Smooth muscle cell of bladder (primary cell): Measurements from ENCODE around the gene STK26. TPM values are rescaled to one million over a fixed set of nuclear protein-coding genes. Genes with fewer than 3 reads are reported as not detected.

Source experiments
- total RNA-seq: library from RNA; depleted of rRNA; stranded (reverse); fragments of >200 nt; gene quantifications from 2 replicates; pipeline ENCODE4 v1.2.3, GENCODE V29; 2014

The STK26 gene
- total RNA-seq: 6.3 and 8.0 TPM in 2 replicates

GRCh38 chrX:132022967-132023895 is at the start of gene STK26:
TSS of gene STK26 (plus strand) at chrX:132023302. CDS start at chrX:132023618, 316 bp downstream.

Other genes starting within 250 kb of the STK26 start
- under 0.01 and 0.09 TPM in 2 replicates for gene FRMD7, start 104.7 kb downstream of the STK26 start, total RNA-seq
- 11.6 and 14.8 TPM in 2 replicates for gene RAP2C, start 196.1 kb downstream of the STK26 start, total RNA-seq